Neural progenitor cell (in vitro differentiated cells): Measurements from ENCODE around the gene POU6F2.

Source experiments
- EZH2 ChIP-seq: fragments of 200-600 bp; sonication (generic); IDR thresholded peaks from 2 replicates; pipeline ENCODE4 v1.6.1; 2017; ENCODE audit warnings: antibody characterized with exemption, mild to moderate bottlenecking, moderate library complexity
- EZH2phosphoT487 ChIP-seq: fragments of 200-600 bp; sonication (generic); IDR thresholded peaks from 2 replicates; pipeline ENCODE4 v1.6.1; 2017; ENCODE audit warnings: antibody characterized with exemption
- TF ChIP-seq, protein P1 (sequence below): fragments of 200-600 bp; sonication (generic); IDR thresholded peaks from 2 replicates; pipeline ENCODE4 v1.5.1; 2017; ENCODE audit warnings: antibody characterized with exemption, mild to moderate bottlenecking

DNA sequence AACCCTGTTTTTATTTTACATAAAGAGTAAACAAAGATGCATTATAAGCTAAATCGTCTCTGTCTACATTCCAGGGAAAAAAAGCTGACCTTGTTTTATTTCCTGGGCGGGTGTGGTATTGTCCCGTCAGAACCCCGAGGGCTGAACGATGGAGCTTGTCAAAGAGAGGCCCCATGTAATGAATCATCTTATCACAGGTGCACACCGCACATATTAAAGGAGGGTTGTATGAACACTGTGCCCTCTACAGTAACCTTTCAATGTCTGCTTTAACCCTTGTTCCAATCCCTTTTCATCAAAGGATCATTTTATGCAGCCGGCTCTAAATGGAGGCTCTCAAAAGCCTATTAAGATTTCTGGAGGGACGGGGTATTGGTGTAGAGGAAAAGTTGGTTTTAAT, 430.0 kb downstream of the POU6F2 start:
- TF ChIP-seq, protein P1, sequence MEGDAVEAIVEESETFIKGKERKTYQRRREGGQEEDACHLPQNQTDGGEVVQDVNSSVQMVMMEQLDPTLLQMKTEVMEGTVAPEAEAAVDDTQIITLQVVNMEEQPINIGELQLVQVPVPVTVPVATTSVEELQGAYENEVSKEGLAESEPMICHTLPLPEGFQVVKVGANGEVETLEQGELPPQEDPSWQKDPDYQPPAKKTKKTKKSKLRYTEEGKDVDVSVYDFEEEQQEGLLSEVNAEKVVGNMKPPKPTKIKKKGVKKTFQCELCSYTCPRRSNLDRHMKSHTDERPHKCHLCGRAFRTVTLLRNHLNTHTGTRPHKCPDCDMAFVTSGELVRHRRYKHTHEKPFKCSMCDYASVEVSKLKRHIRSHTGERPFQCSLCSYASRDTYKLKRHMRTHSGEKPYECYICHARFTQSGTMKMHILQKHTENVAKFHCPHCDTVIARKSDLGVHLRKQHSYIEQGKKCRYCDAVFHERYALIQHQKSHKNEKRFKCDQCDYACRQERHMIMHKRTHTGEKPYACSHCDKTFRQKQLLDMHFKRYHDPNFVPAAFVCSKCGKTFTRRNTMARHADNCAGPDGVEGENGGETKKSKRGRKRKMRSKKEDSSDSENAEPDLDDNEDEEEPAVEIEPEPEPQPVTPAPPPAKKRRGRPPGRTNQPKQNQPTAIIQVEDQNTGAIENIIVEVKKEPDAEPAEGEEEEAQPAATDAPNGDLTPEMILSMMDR: no peak
- no peak for TF ChIP-seq EZH2
- TF ChIP-seq EZH2phosphoT487: no peak
